ENCODE results near the gene ZNF467. TPM values are rescaled to one million over a fixed set of nuclear protein-coding genes. Genes with fewer than 3 reads are reported as not detected.

Gene ZNF467
- total and polyA plus RNA-seq, 2 of the 8 experiments (the other 6 are each of a cell fraction or from before 2014, with no cell fraction given), result 0.50 to 0.51 TPM

GRCh38 chr7:149790146-149790548 is 16.8 kb upstream of the ZNF467 start (continued):
- TF ChIP-seq RNF2 (IDR thresholded peaks at IDR 0.05; ENCODE audit: borderline replicate concordance, low read depth, low read length, missing control alignments, poor library complexity, severe bottlenecking) (no peak), POLR2AphosphoS5 (IDR thresholded peaks at IDR 0.05; ENCODE audit: low read depth, low read length) (no peak), BACH1 (IDR thresholded peaks at IDR 0.05; ENCODE audit: low read length) (peak; percentile 70; the same call in 1 of the 2 replicates), MAX (IDR thresholded peaks at IDR 0.05) (peak; percentile 85), CBX5 (IDR thresholded peaks at IDR 0.05; ENCODE audit: low read depth, low read length) (no peak), NANOG (IDR thresholded peaks at IDR 0.05; ENCODE audit: insufficient read depth, low read depth, low read length, poor library complexity, severe bottlenecking) (no peak), CTCF (IDR thresholded peaks at IDR 0.05; ENCODE audit: control extremely low read depth in 1 of 3, insufficient read depth in 1 of 3, low read depth in 1 of 3, low read length in 3 of 3) (peak in 2 of 3 experiments; percentile 82 to 86; a peak in 3 of 4 replicates), POU5F1 (IDR thresholded peaks at IDR 0.05; ENCODE audit: low read depth, low read length) (no peak), POLR2A (IDR thresholded peaks at IDR 0.05; ENCODE audit: control extremely low read depth in 1 of 2, low read depth in 2 of 2, low read length in 2 of 2) (no peak), HDAC6 (IDR thresholded peaks at IDR 0.05; ENCODE audit: low read depth, low read length) (no peak), GTF2F1 (IDR thresholded peaks at IDR 0.05; ENCODE audit: borderline replicate concordance, low read depth, low read length) (no peak)

Data from H1 (cell line).